ENCODE measurements around the gene PON2. TPM values are rescaled to one million over a fixed set of nuclear protein-coding genes. Genes with fewer than 3 reads are reported as not detected.
"Not testable (repeated sequence)": the region's sequence is repeated elsewhere in the genome, so short reads cannot be mapped to it uniquely, and the experiment has no call there.

The PON2 gene
- total RNA-seq, 2 donors from 2014 or later: 3.9 to 9.3 TPM

- no peak for ATAC-seq (replicated peaks)
- no peak overlapping the region for H3K27ac Mint-ChIP-seq
- no peaks in the 10 kb centered on the region for H3K9me3 Mint-ChIP-seq
- no peak overlapping the region for H3K4me3 Mint-ChIP-seq
- H3K27me3 Mint-ChIP-seq: peaks cover 4% of the 10 kb centered on the region
- no peaks in the 10 kb centered on the region for H3K36me3 Mint-ChIP-seq (ENCODE audit: low read depth)
- peaks cover 4% of the 10 kb centered on the region for H3K4me1 Mint-ChIP-seq
Measured at GRCh38 chr7:95469187-95469586, 34.4 kb upstream of the PON2 start.

GRCh38 chr7:95467912-95468607 lies 33.2 kb upstream of the PON2 start:
- H3K4me3 Mint-ChIP-seq: no peak overlapping the region
- H3K27ac Mint-ChIP-seq: no peak overlapping the region
- no peaks in the 10 kb centered on the region for H3K9me3 Mint-ChIP-seq
- no peaks in the 10 kb centered on the region for H3K36me3 Mint-ChIP-seq (ENCODE audit: low read depth)
- peaks cover 4% of the 10 kb centered on the region for H3K4me1 Mint-ChIP-seq
- no peak for ATAC-seq (replicated peaks)
- H3K27me3 Mint-ChIP-seq: peaks cover 4% of the 10 kb centered on the region

GRCh38 chr7:95460653-95461052 lies 25.8 kb upstream of the PON2 start:
- H3K9me3 Mint-ChIP-seq; H3K4me3 Mint-ChIP-seq; H3K4me1 Mint-ChIP-seq; H3K27ac Mint-ChIP-seq; ATAC-seq (replicated peaks); H3K36me3 Mint-ChIP-seq (ENCODE audit: low read depth): not testable (repeated sequence)
- peaks cover 32% of the 10 kb centered on the region for H3K27me3 Mint-ChIP-seq

GRCh38 chr7:95457947-95458346 lies 23.1 kb upstream of the PON2 start:
- no peak overlapping the region for H3K4me3 Mint-ChIP-seq
- H3K27ac Mint-ChIP-seq: no peak overlapping the region
- H3K27me3 Mint-ChIP-seq: peaks cover 32% of the 10 kb centered on the region
- H3K9me3 Mint-ChIP-seq: peaks cover 9% of the 10 kb centered on the region
- ATAC-seq (replicated peaks): no peak
- no peaks in the 10 kb centered on the region for H3K36me3 Mint-ChIP-seq (ENCODE audit: low read depth)
- H3K4me1 Mint-ChIP-seq: no peaks in the 10 kb centered on the region

- H3K9me3 Mint-ChIP-seq: peaks cover 9% of the 10 kb centered on the region
- H3K27me3 Mint-ChIP-seq: peaks cover 15% of the 10 kb centered on the region
- no peaks in the 10 kb centered on the region for H3K36me3 Mint-ChIP-seq (ENCODE audit: low read depth)
- ATAC-seq (replicated peaks): no peak
- no peaks in the 10 kb centered on the region for H3K4me1 Mint-ChIP-seq
- H3K4me3 Mint-ChIP-seq: no peak overlapping the region
- H3K27ac Mint-ChIP-seq: no peak overlapping the region
Measured at GRCh38 chr7:95454438-95455045, 19.7 kb upstream of the PON2 start.

- Mint-ChIP-seq H3K27ac (no peak overlapping the region), H3K36me3 (ENCODE audit: low read depth) (no peaks in the 10 kb centered on the region), H3K9me3 (no peaks in the 10 kb centered on the region), H3K4me3 (no peak overlapping the region), H3K4me1 (no peaks in the 10 kb centered on the region), H3K27me3 (no peaks in the 10 kb centered on the region)
- no peak for ATAC-seq (replicated peaks)
Measured at GRCh38 chr7:95446618-95447017, 11.8 kb upstream of the PON2 start.

- Mint-ChIP-seq H3K4me1 (no peaks in the 10 kb centered on the region), H3K27ac (no peak overlapping the region), H3K27me3 (no peaks in the 10 kb centered on the region)
Measured at GRCh38 chr7:95444796-95445195, 10.0 kb upstream of the PON2 start.

GRCh38 chr7:95441042-95441823 lies 6.4 kb upstream of the PON2 start:
- Mint-ChIP-seq H3K27ac (no peak overlapping the region), H3K4me3 (no peak overlapping the region), H3K9me3 (no peaks in the 10 kb centered on the region), H3K27me3 (no peaks in the 10 kb centered on the region), H3K36me3 (ENCODE audit: low read depth) (no peaks in the 10 kb centered on the region), H3K4me1 (no peaks in the 10 kb centered on the region)
- no peak for ATAC-seq (replicated peaks)

More at GRCh38 chr7:95444796-95445195, 10.0 kb upstream of the PON2 start:
- Mint-ChIP-seq H3K36me3 (ENCODE audit: low read depth) (no peaks in the 10 kb centered on the region), H3K9me3 (no peaks in the 10 kb centered on the region), H3K4me3 (no peak overlapping the region)
- no peak for ATAC-seq (replicated peaks)

- H3K9me3 Mint-ChIP-seq: no peaks in the 10 kb centered on the region
- H3K4me3 Mint-ChIP-seq: no peak overlapping the region
- H3K4me1 Mint-ChIP-seq: no peaks in the 10 kb centered on the region
- no peaks in the 10 kb centered on the region for H3K27me3 Mint-ChIP-seq
- no peak for ATAC-seq (replicated peaks)
- no peak overlapping the region for H3K27ac Mint-ChIP-seq
- no peaks in the 10 kb centered on the region for H3K36me3 Mint-ChIP-seq (ENCODE audit: low read depth)
Measured at GRCh38 chr7:95440394-95441038, 5.7 kb upstream of the PON2 start.

GRCh38 chr7:95436407-95436806 lies 1.6 kb upstream of the PON2 start:
- H3K4me1 Mint-ChIP-seq: no peaks in the 10 kb centered on the region
- H3K9me3 Mint-ChIP-seq: no peaks in the 10 kb centered on the region
- no peak overlapping the region for H3K4me3 Mint-ChIP-seq
- no peaks in the 10 kb centered on the region for H3K36me3 Mint-ChIP-seq (ENCODE audit: low read depth)
- no peak overlapping the region for H3K27ac Mint-ChIP-seq
- peaks cover 13% of the 10 kb centered on the region for H3K27me3 Mint-ChIP-seq
- no peak for ATAC-seq (replicated peaks)

- H3K4me1 Mint-ChIP-seq: no peaks in the 10 kb centered on the region
- peak overlapping the region; percentile 86 for H3K27ac Mint-ChIP-seq
- no peaks in the 10 kb centered on the region for H3K36me3 Mint-ChIP-seq (ENCODE audit: low read depth)
- peak overlapping the region; percentile 86 for H3K4me3 Mint-ChIP-seq
- H3K27me3 Mint-ChIP-seq: peaks cover 13% of the 10 kb centered on the region
- ATAC-seq (replicated peaks): no peak
- no peaks in the 10 kb centered on the region for H3K9me3 Mint-ChIP-seq
Measured at GRCh38 chr7:95435422-95435780, 573 bp upstream of the PON2 start.

GRCh38 chr7:95433952-95434556 lies 774 bp downstream of the PON2 start:
- Mint-ChIP-seq H3K4me1 (no peaks in the 10 kb centered on the region), H3K4me3 (peak overlapping the region; percentile 86), H3K36me3 (ENCODE audit: low read depth) (no peaks in the 10 kb centered on the region), H3K9me3 (no peaks in the 10 kb centered on the region), H3K27ac (no peak overlapping the region), H3K27me3 (peaks cover 13% of the 10 kb centered on the region)
- ATAC-seq (replicated peaks): no peak

GRCh38 chr7:95433129-95433528 lies 1.7 kb downstream of the PON2 start:
- Mint-ChIP-seq H3K27me3 (peaks cover 13% of the 10 kb centered on the region), H3K9me3 (no peaks in the 10 kb centered on the region), H3K36me3 (ENCODE audit: low read depth) (no peaks in the 10 kb centered on the region), H3K4me1 (no peaks in the 10 kb centered on the region), H3K4me3 (no peak overlapping the region), H3K27ac (no peak overlapping the region)
- ATAC-seq (replicated peaks): no peak

- no peak overlapping the region for H3K4me3 Mint-ChIP-seq
- no peak overlapping the region for H3K27ac Mint-ChIP-seq
- ATAC-seq (replicated peaks): no peak
- no peaks in the 10 kb centered on the region for H3K4me1 Mint-ChIP-seq
- H3K9me3 Mint-ChIP-seq: no peaks in the 10 kb centered on the region
- H3K27me3 Mint-ChIP-seq: peaks cover 13% of the 10 kb centered on the region
- H3K36me3 Mint-ChIP-seq (ENCODE audit: low read depth): no peaks in the 10 kb centered on the region
Measured at GRCh38 chr7:95432606-95433005, 2.2 kb downstream of the PON2 start.

Measured in activated T-helper 17 cell treated with anti-CD3 and anti-CD28 coated beads, Interleukin-2, amount 50 U/mL, for 72 hours (primary cell).